OCI-LY7 (cell line): Measurements from ENCODE around the gene FAM120B.

ENCODE experiments used
- CTCF ChIP-seq: fragments of 200-600 bp; sonication (generic); conservative IDR thresholded peaks from 2 replicates; pipeline ENCODE4 v1.5.1; 2014; ENCODE audit warnings: mild to moderate bottlenecking, antibody characterized with exemption, low read length, moderate library complexity, mixed read lengths
- EZH2phosphoT487 ChIP-seq: fragments of 200-600 bp; sonication (generic); IDR thresholded peaks from 2 replicates; pipeline ENCODE4 v1.6.1; 2018; ENCODE audit warnings: low read depth, borderline replicate concordance, mild to moderate bottlenecking, mixed run types, antibody characterized with exemption, low read length, moderate library complexity, mixed read lengths

- TF ChIP-seq CTCF (0 out of 2 replicates have a peak, but pooled peaks have one; percentile 13), EZH2phosphoT487 (no peak)
These were observed 28.4 kb upstream of the FAM120B start for GRCh38 chr6:170277893-170278742.
